Kidney (tissue), 14 donors: ENCODE data around the gene LITAFD. TPM values are rescaled to one million over a fixed set of nuclear protein-coding genes. Genes with fewer than 3 reads are reported as not detected.

Source experiments
- DNase-seq, 5 donors: peaks; one replicate each; pipeline ENCODE4 v3.0.0-alpha.2; 2013 to 2020
- FAIRE-seq: peaks from 2 replicates; lab custom pipeline; 2012; peaks lifted over from hg19 to GRCh38; lab: Jason Lieb, UNC
- H3K27ac ChIP-seq, 2 donors: one replicate each; pipeline ENCODE4 v1.7.0; 2013; ENCODE audit warnings: low read depth in 2 of 2, low read length in 2 of 2, inconsistent platforms in 1 of 2
- H3K27me3 ChIP-seq: one replicate; pipeline ENCODE4 v1.7.1; 2013; ENCODE audit warnings: low read length, inconsistent platforms; ENCODE audit not compliant: control insufficient read depth, insufficient read depth
- H3K36me3 ChIP-seq, 3 donors: one replicate each; pipeline versions ENCODE4 v1.7.0 to v1.7.1; 2013; ENCODE audit warnings: low read length in 3 of 3, control low read depth in 1 of 3, inconsistent platforms in 1 of 3; ENCODE audit not compliant: insufficient read depth in 3 of 3, control insufficient read depth in 2 of 3
- H3K4me1 ChIP-seq, 3 donors: one replicate each; pipeline versions ENCODE4 v1.7.0 to v1.7.1; 2013; ENCODE audit warnings: low read length in 3 of 3, inconsistent platforms in 1 of 3, low read depth in 1 of 3; ENCODE audit not compliant: control insufficient read depth in 2 of 3, insufficient read depth in 2 of 3
- H3K4me3 ChIP-seq, 3 donors: one replicate each; pipeline versions ENCODE4 v1.7.0 to v1.8.1; 2013; ENCODE audit warnings: low read length in 3 of 3, control low read depth in 1 of 3, inconsistent platforms in 1 of 3
- H3K9ac ChIP-seq, 3 donors: one replicate each; pipeline versions ENCODE4 v1.7.0 to v1.7.1; 2013; ENCODE audit warnings: low read length in 3 of 3, control low read depth in 1 of 3, inconsistent platforms in 1 of 3
- H3K9me3 ChIP-seq, 3 donors: one replicate each; pipeline versions ENCODE4 v1.7.0 to v1.7.1; 2013; ENCODE audit warnings: low read length in 3 of 3, control low read depth in 1 of 3, inconsistent platforms in 1 of 3; ENCODE audit not compliant: control insufficient read depth in 2 of 3, insufficient read depth in 1 of 3
- intact Hi-C: fragments of 100-400 bp; cut with DNase I; formaldehyde crosslinking; loops from one replicate; pipeline ENCODE4 v1.11.1; 2022
- polyA plus RNA-seq: library from polyadenylated mRNA; stranded (reverse); fragments of 350-450 nt; fragmentation: Illumina TruSeq; extraction: RNeasy Lipid Tissue Mini Kit (QIAGEN cat#74804); gene quantifications from one replicate; pipeline ENCODE4 v1.2.3, GENCODE V29; 2014; ENCODE audit warnings: low read depth, low replicate concordance; ENCODE audit not compliant: insufficient read depth
- total RNA-seq: library from RNA; stranded (reverse); fragmentation: NEBNext Ultra II Directional; extraction: Animal tissue kit (Norgen Biotek cat#: 25700); gene quantifications from one replicate; pipeline ENCODE4 v1.2.1, GENCODE V29; 2021
- TF ChIP-seq, protein P1 (sequence below): IDR thresholded peaks from 3 replicates; pipeline ENCODE4 v1.5.1; 2012; ENCODE audit warnings: mild to moderate bottlenecking, moderate library complexity, borderline replicate concordance; ENCODE audit not compliant: insufficient read depth; ENCODE audit errors: extremely low read depth
- donor health status: control.
- donor health status: control.
- donor health status: control.
- donor health status: control.
- donor health status: control.
- donor health status: DM: yes; HTN: yes; CAD: no.
- donor health status: Normal renal cell carcinoma (clear cell type).

LITAFD gene
- total and polyA plus RNA-seq, 2 donors from 2014 or later, result not detected

GRCh38 chr16:8887431-8887765 is 5.2 kb downstream of the LITAFD start:
- peaks cover 0 to 20% (median 11%) of the 10 kb centered on the region in 3 donors for H3K36me3 ChIP-seq
- FAIRE-seq, result no peak
- H3K4me1 ChIP-seq, result peaks cover 0 to 4% (median 0%) of the 10 kb centered on the region in 3 donors
- H3K9ac ChIP-seq, result no peak overlapping the region
- H3K27me3 ChIP-seq, result no peaks in the 10 kb centered on the region
- H3K4me3 ChIP-seq, result no peak overlapping the region
- no peaks in the 10 kb centered on the region for H3K9me3 ChIP-seq
- intact Hi-C loops, result loop anchor here (10.0 kb wide), 1 partner anchor 83 kb away; no protein-coding TSS in a partner anchor
- peak in 1 of 5 donors; percentile 23 for DNase-seq
- TF ChIP-seq, protein P1, sequence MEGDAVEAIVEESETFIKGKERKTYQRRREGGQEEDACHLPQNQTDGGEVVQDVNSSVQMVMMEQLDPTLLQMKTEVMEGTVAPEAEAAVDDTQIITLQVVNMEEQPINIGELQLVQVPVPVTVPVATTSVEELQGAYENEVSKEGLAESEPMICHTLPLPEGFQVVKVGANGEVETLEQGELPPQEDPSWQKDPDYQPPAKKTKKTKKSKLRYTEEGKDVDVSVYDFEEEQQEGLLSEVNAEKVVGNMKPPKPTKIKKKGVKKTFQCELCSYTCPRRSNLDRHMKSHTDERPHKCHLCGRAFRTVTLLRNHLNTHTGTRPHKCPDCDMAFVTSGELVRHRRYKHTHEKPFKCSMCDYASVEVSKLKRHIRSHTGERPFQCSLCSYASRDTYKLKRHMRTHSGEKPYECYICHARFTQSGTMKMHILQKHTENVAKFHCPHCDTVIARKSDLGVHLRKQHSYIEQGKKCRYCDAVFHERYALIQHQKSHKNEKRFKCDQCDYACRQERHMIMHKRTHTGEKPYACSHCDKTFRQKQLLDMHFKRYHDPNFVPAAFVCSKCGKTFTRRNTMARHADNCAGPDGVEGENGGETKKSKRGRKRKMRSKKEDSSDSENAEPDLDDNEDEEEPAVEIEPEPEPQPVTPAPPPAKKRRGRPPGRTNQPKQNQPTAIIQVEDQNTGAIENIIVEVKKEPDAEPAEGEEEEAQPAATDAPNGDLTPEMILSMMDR, result no peak
- H3K27ac ChIP-seq, result no peak overlapping the region

GRCh38 chr16:8887952-8888560 is 5.9 kb downstream of the LITAFD start:
- intact Hi-C loops, result loop anchor here (10.0 kb wide), 1 partner anchor 83 kb away; no protein-coding TSS in a partner anchor

DNA sequence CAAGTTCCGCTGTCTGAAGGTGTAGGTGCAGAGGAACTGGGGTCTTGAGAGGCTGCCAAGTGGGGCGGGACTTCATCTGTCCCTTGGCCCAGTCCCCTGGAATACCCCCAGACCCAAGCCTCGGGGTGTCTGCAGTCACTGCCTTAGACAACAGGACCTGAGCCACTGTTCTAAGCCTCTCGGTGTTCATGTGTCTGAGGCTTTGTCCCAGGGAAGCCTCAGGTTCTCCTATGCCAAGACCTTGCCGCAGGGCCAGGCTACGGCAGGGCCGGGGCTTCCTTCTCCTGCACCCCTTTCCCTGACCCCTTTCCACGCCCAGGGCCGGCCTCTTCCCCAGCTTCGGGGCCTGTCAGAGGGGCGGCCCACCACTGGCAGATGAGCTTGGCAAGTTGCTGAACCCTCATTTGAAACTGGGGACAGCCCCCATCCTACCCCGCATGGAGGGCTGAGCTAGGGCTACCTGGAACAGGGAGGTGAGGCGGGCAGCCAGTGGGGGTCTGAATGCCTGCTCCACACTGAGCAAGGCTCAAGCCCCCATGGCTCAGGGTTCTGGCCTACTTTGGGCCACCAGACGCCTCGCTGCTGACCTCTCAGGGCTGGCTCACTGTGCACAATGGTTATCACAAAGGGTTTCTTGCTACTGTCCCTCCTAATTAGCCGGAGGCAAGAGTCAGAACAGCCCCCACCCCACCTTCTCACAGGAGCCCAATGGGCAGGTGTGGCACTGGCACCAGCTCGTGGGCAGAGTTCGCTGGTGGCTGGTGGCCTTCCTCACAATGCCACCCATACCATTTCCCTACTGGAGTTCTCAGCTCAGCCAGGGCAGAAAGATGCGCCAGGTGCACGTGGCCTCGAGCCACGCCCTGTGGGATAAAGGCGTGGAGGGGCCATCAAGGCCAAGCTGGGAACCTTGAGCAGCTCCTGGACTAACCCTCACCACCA is 7.1 kb downstream of the LITAFD start:
- TF ChIP-seq, protein P1, result no peak
- FAIRE-seq, result no peak
- H3K27ac ChIP-seq, result no peak overlapping the region
- no peaks in the 10 kb centered on the region for H3K27me3 ChIP-seq
- intact Hi-C loops, result loop anchor here (10.0 kb wide), 1 partner anchor 84 kb away; no protein-coding TSS in a partner anchor
- no peak overlapping the region for H3K9ac ChIP-seq
- peaks cover 2 to 35% (median 17%) of the 10 kb centered on the region in 3 donors for H3K36me3 ChIP-seq
- H3K9me3 ChIP-seq, result no peaks in the 10 kb centered on the region
- peaks cover 0 to 4% (median 0%) of the 10 kb centered on the region in 3 donors for H3K4me1 ChIP-seq
- H3K4me3 ChIP-seq, result no peak overlapping the region
- peak in 1 of 5 donors; percentile 68 for DNase-seq

More at GRCh38 chr16:8887952-8888560, 5.9 kb downstream of the LITAFD start:
- H3K27me3 ChIP-seq, result no peaks in the 10 kb centered on the region
- no peak for FAIRE-seq
- H3K9me3 ChIP-seq, result no peaks in the 10 kb centered on the region
- peaks cover 0 to 4% (median 0%) of the 10 kb centered on the region in 3 donors for H3K4me1 ChIP-seq
- TF ChIP-seq, protein P1, result no peak
- no peak overlapping the region for H3K27ac ChIP-seq
- H3K9ac ChIP-seq, result no peak overlapping the region
- peak in 1 of 5 donors; percentile 75 for DNase-seq
- no peak overlapping the region for H3K4me3 ChIP-seq
- peaks cover 0 to 24% (median 11%) of the 10 kb centered on the region in 3 donors for H3K36me3 ChIP-seq
